ENCODE data around the gene HAUS6.

DNA sequence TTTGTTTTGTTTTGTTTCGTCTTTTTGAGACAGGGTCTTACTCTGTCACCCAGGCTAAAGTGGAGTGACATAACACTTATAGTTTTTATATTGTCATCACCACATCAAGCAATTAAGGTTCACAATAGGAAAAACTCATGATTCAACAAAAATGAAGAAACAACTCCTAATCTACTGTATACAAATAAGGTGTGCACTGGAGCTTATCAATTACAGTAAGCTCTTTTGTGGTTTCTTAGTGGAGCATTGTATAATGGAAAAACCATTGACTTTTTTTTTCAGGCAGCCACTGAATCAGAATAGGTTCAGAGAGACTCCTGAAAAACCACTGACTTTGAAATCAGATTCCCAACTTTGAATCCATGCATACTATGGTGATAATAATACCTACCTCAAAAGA lies 35.4 kb upstream of the HAUS6 start:
- TF ChIP-seq POLR2A (IDR thresholded peaks at IDR 0.05): no peak
- TF ChIP-seq, protein P1, sequence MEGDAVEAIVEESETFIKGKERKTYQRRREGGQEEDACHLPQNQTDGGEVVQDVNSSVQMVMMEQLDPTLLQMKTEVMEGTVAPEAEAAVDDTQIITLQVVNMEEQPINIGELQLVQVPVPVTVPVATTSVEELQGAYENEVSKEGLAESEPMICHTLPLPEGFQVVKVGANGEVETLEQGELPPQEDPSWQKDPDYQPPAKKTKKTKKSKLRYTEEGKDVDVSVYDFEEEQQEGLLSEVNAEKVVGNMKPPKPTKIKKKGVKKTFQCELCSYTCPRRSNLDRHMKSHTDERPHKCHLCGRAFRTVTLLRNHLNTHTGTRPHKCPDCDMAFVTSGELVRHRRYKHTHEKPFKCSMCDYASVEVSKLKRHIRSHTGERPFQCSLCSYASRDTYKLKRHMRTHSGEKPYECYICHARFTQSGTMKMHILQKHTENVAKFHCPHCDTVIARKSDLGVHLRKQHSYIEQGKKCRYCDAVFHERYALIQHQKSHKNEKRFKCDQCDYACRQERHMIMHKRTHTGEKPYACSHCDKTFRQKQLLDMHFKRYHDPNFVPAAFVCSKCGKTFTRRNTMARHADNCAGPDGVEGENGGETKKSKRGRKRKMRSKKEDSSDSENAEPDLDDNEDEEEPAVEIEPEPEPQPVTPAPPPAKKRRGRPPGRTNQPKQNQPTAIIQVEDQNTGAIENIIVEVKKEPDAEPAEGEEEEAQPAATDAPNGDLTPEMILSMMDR (IDR thresholded peaks at IDR 0.05): no peak
